ENCODE results near the gene HSPA4L.

Gene HSPA4L

GRCh38 chr4:127783026-127783769, 1.1 kb downstream of the HSPA4L start:
- TF ChIP-seq, protein P1, sequence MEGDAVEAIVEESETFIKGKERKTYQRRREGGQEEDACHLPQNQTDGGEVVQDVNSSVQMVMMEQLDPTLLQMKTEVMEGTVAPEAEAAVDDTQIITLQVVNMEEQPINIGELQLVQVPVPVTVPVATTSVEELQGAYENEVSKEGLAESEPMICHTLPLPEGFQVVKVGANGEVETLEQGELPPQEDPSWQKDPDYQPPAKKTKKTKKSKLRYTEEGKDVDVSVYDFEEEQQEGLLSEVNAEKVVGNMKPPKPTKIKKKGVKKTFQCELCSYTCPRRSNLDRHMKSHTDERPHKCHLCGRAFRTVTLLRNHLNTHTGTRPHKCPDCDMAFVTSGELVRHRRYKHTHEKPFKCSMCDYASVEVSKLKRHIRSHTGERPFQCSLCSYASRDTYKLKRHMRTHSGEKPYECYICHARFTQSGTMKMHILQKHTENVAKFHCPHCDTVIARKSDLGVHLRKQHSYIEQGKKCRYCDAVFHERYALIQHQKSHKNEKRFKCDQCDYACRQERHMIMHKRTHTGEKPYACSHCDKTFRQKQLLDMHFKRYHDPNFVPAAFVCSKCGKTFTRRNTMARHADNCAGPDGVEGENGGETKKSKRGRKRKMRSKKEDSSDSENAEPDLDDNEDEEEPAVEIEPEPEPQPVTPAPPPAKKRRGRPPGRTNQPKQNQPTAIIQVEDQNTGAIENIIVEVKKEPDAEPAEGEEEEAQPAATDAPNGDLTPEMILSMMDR (IDR thresholded peaks at IDR 0.05; ENCODE audit: low read length, missing control alignments): no peak
- peak overlapping the region; percentile 86 for H3K4me3 ChIP-seq (replicated peaks; ENCODE audit: low read depth, low read length)
- DNase-seq (ENCODE audit: low read depth): peak; percentile 77

DNA sequence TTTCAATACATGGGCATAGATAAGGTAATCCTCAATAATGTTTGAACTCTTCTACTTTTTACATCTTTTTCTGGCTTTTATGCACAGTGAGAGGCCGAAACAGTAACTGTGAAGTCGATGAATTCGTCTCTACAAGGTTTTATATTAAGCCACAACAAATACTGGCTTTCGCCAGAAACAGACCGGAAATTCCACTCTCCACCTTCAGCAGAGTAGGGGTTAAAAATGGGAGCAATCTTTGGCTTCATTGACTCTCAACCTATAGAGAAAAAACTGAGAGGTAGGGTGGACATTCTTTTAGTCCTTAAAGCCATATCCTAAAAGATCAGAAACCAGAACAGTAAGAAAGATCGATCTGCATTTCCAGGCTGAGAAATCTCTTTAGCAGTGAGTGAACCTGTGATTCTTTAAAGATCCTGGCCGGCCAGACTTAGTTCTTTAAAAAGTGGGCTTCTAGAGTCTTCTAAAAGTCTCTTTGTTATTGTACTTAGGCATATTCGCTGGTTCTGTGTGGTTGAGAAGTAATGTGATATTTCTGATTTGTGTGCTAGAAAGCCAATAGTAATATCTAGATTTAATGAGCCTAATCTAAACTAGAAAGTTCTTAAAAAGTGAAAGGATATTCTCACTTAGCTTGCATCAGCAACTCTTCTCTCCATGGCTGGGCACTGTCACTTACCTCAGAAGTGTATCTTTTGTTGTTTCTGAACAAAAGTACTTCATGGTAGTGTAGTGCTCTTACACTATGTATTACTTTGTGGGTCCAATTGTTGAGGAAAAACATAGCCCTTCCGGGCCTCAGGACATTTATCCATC, 2.0 kb downstream of the HSPA4L start:
- DNase-seq (ENCODE audit: low read depth): no peak
- H3K4me3 ChIP-seq (replicated peaks; ENCODE audit: low read depth, low read length): no peak overlapping the region
- TF ChIP-seq, protein P1 (IDR thresholded peaks at IDR 0.05; ENCODE audit: low read length, missing control alignments): no peak

GRCh38 chr4:127788517-127788916, 6.4 kb downstream of the HSPA4L start:
- no peak overlapping the region for H3K4me3 ChIP-seq (replicated peaks; ENCODE audit: low read depth, low read length)
- peak; percentile 4 for DNase-seq (ENCODE audit: low read depth)
- TF ChIP-seq, protein P1 (IDR thresholded peaks at IDR 0.05; ENCODE audit: low read length, missing control alignments): peak; percentile 16

GRCh38 chr4:127791391-127791790, 9.3 kb downstream of the HSPA4L start:
- DNase-seq (ENCODE audit: low read depth): no peak
- no peak overlapping the region for H3K4me3 ChIP-seq (replicated peaks; ENCODE audit: low read depth, low read length)
- TF ChIP-seq, protein P1 (IDR thresholded peaks at IDR 0.05; ENCODE audit: low read length, missing control alignments): no peak

GRCh38 chr4:127793528-127793927, 11.4 kb downstream of the HSPA4L start:
- DNase-seq (ENCODE audit: low read depth): no peak
- TF ChIP-seq, protein P1 (IDR thresholded peaks at IDR 0.05; ENCODE audit: low read length, missing control alignments): no peak
- H3K4me3 ChIP-seq (replicated peaks; ENCODE audit: low read depth, low read length): no peak overlapping the region

GRCh38 chr4:127799711-127800110, 17.6 kb downstream of the HSPA4L start:
- no peak for DNase-seq (ENCODE audit: low read depth)
- TF ChIP-seq, protein P1 (IDR thresholded peaks at IDR 0.05; ENCODE audit: low read length, missing control alignments): no peak
- H3K4me3 ChIP-seq (replicated peaks; ENCODE audit: low read depth, low read length): no peak overlapping the region
